Astrocyte of the cerebellum (primary cell): ENCODE data around the gene CD81.

Experiments
- DNase-seq: peaks from one replicate; pipeline ENCODE4 v3.0.0-alpha.2; 2011; ENCODE audit warnings: low read depth
- H3K4me3 ChIP-seq: 2 replicates; pipeline ENCODE4 v1.5.1; 2011; ENCODE audit warnings: mild to moderate bottlenecking, low read depth, low read length, moderate library complexity
- in situ Hi-C: cut with HindIII; loops from 2 replicates; pipeline ENCODE4 v1.10.0; 2017; ENCODE audit warnings: low sequenced_read_pairs
- TF ChIP-seq, protein P1 (sequence below): IDR thresholded peaks from 2 replicates; pipeline ENCODE4 v1.5.1; 2012; ENCODE audit warnings: low read length, low read depth, moderate library complexity, mild to moderate bottlenecking; ENCODE audit errors: missing control alignments

CD81 gene

DNA sequence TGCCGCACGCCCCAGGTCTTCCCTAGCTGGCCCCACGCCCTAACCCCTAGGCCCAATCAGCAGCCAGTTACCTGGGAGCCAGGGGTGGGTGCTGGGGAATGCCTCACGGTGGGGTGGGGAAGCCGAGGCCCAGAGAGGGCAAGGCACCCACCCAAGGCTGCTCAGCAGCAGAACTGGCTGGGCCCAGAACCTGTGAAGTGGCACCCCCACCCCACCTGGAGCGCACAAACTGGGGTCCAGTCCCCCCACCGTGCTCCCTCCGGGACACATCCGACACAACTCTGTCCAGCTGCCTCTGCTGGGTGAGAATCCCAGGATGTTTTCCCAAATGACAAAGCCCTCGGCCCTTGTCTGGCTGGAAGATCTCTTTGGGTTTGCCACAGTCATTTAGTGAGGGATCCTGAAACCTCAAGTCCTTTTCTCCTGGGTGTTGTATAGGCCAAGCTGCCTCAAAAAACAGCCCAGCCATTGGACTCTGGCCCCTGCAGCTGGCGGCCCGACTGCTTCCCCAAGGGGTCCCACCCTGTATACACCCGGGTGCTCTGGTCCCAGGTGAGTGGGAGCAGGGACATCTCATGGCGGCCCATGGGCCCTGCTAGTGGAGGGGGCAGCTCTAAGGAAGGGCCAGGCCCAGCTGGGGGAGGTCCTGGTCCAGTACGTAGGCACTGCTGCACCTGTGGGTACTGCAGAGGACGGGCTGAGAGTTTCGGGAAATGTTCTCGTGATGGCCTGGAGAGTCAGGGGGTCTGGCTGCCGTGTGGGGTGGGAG, 44.3 kb downstream of the CD81 start:
- no peak overlapping the region for H3K4me3 ChIP-seq
- TF ChIP-seq, protein P1, sequence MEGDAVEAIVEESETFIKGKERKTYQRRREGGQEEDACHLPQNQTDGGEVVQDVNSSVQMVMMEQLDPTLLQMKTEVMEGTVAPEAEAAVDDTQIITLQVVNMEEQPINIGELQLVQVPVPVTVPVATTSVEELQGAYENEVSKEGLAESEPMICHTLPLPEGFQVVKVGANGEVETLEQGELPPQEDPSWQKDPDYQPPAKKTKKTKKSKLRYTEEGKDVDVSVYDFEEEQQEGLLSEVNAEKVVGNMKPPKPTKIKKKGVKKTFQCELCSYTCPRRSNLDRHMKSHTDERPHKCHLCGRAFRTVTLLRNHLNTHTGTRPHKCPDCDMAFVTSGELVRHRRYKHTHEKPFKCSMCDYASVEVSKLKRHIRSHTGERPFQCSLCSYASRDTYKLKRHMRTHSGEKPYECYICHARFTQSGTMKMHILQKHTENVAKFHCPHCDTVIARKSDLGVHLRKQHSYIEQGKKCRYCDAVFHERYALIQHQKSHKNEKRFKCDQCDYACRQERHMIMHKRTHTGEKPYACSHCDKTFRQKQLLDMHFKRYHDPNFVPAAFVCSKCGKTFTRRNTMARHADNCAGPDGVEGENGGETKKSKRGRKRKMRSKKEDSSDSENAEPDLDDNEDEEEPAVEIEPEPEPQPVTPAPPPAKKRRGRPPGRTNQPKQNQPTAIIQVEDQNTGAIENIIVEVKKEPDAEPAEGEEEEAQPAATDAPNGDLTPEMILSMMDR = no peak
- DNase-seq = no peak
- in situ Hi-C loops = no loop called here

DNA sequence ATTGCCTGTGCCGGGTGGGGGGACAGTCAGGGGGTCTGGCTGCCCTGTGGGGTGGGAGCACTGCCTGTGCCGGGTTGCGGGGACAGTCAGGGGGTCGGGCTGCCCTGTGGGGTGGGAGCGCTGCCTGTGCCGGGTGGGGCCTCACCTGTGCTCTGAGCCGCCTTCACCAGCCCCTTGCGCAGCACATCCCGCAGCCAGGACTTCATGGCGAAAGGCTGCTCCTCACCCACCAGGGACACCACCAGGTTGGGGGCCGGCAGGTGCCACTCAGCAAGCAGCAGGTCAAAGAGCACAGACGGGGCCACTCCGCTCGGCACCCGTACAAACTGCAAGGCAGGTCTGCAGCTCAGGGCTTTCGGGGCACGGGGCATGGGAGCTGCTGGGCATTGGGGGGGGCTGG, 44.9 kb downstream of the CD81 start:
- TF ChIP-seq, protein P1 = no peak
- no peak for DNase-seq
- no peak overlapping the region for H3K4me3 ChIP-seq
- in situ Hi-C loops = no loop called here

DNA sequence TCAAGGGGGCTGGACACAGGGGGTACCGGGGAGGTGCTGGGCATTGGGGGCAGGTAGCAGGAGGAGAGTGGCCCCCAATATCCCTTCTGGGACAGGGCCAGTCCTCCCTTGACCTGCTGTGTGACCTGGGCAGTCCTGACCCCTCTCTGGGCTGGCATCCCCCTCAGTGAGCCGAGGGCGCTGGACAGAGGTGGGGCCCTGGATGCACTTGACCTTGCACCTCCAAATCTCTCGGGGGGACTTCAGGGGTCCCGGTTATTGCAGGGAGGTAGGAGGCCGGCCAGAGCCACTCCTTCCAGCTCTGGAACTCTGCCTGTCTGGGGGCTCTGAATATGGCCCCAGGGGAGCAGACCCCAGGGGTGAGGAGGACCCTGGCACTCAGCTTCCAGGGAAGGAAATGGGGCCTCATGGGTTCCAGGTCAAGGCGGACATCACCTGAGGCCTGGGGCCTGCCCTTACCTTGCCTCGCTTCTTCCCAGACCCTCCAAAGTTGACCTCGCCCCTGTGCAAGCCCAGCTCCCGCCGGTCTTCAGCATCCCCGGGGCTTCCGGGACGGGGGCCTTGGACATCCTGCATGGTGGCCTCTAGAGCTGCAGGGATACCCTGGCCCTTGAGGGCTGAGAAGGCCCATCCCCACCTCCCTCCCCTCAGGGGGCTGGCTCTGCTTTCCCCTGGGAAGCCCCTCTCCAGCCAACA, 45.5 kb downstream of the CD81 start:
- in situ Hi-C loops = no loop called here
- no peak overlapping the region for H3K4me3 ChIP-seq
- TF ChIP-seq, protein P1 = no peak
- DNase-seq = no peak

DNA sequence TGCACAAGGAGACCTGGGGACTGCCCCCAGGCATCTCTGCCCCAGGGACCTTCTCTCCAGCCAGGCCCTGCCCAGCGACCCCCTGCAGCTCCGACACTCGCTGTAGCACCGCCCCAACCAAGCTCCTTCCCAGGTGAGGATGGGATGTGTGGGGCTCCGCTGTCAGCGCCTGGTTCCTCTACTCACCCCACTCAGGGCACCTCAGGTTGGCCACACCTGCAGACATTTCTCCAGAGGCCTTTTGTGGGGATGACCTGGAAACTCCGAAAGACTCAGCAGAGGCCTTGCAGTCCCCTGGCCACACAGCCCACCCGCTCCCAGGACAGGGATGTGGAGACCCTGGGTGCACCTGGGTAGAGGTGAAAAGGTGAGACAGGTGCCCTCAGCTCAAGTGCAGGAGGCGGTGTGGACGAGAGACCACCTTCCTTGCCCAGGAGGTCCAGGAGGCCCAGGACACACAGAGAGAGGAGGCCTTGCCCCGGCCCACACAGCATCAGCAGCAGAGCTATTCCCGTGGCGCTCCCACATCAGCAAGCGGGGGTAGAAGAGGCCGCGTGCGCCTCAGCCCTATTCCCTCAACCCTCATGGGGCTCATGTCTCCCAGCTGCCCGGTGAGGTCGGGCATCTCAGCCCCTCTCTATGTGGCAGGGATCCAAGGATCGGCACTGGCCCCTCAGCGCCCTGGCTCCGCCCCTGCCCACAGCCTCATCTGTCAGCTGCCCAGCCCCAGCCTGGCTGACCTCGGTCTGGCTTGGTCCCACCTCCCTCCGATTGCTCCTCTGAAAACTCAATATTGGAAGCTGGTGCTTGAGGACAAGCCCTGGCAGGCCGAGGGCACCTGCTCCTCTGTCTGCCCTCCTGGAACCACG, 46.3 kb downstream of the CD81 start:
- TF ChIP-seq, protein P1 = no peak
- in situ Hi-C loops = no loop called here
- DNase-seq = no peak
- H3K4me3 ChIP-seq = no peak overlapping the region

DNA sequence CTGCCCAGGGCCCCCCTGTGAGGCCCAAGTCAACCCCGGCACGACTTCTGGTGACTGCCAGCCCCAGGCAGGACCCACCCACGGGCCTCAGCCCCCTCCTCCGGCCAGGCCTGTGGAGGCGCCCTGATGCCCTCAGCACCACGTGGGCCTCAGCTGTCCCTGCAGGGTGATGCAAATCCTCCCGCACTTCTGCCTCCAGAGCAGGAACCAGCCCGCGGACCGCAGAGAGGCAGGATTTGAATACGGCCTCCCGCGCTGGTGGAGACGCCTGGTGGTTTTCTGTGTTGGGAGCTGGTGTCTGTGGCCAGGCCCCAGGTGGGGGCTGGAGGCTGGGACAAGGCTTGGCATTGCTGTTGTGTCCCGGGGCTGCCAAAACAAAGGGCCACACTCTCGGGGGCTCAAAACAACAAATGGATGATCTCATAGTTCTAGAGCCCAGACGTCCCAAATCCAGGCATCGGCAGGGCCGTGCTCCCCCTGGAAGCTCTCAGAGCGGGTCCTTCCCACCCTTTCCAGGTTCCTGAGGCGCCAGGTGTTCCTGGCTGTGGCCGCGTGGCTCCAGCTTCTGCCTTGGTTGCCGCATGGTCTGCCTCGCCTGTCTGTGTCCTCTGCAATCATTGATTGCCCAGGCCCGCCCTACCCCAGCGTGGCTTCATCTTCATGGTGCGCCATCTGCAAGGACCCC, 47.8 kb downstream of the CD81 start:
- no peak for DNase-seq
- TF ChIP-seq, protein P1 = no peak

DNA sequence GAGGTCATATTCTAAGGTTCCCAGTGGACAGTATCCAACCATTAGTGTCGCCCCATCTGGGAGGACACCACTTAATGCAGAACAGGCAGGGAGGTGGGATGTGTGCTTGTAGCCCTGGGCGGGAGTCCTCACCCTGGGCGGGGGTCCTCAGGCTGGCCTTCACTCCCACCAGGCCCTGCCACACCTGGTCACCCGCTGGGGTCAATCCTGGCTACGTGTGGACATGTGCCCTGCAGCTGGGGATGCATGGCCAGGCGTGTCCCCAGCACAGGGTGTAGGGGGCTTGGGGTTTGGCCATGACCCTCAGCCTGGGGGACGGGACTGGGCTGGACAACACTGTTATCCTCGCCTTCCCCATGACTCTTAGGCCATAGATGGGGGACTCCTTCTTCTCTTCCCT, 48.4 kb downstream of the CD81 start:
- in situ Hi-C loops = no loop called here
- no peak for DNase-seq
- TF ChIP-seq, protein P1 = no peak
- no peak overlapping the region for H3K4me3 ChIP-seq

More for the DNA sequence above, 47.8 kb downstream of the CD81 start:
- H3K4me3 ChIP-seq = no peak overlapping the region
- in situ Hi-C loops = no loop called here
